HG02840 (cell line): ENCODE results near the gene EFHC2.

Experiments
- ATAC-seq: cut with Tn5 transposase; IDR thresholded peaks from one replicate; pipeline ENCODE4 v1.9.1; 2021; ENCODE audit warnings: mild to moderate bottlenecking, moderate library complexity, moderate number of reproducible peaks; ENCODE audit not compliant: unreplicated experiment, low FRiP score

Gene EFHC2

GRCh38 chrX:44157858-44158257 is 185.6 kb downstream of the EFHC2 start:
- no peak for ATAC-seq

- no peak for ATAC-seq
These were observed 186.2 kb downstream of the EFHC2 start for GRCh38 chrX:44157283-44157682.

- ATAC-seq, result no peak
These were observed 186.7 kb downstream of the EFHC2 start for GRCh38 chrX:44156726-44157125.

- ATAC-seq, result no peak
These were observed 188.3 kb downstream of the EFHC2 start for GRCh38 chrX:44155126-44155525.

GRCh38 chrX:44152852-44153251 is 190.6 kb downstream of the EFHC2 start:
- no peak for ATAC-seq

- ATAC-seq, result no peak
These were observed 196.3 kb downstream of the EFHC2 start for GRCh38 chrX:44147130-44147529.

- no peak for ATAC-seq
These were observed 199.1 kb downstream of the EFHC2 start for GRCh38 chrX:44144177-44144945.

GRCh38 chrX:44143061-44143602 is 200.3 kb downstream of the EFHC2 start:
- no peak for ATAC-seq

GRCh38 chrX:44130189-44130588 is 213.3 kb downstream of the EFHC2 start:
- no peak for ATAC-seq

GRCh38 chrX:44113337-44113736 is 230.1 kb downstream of the EFHC2 start:
- ATAC-seq, result no peak

GRCh38 chrX:44106864-44107263 is 236.6 kb downstream of the EFHC2 start:
- ATAC-seq, result no peak

GRCh38 chrX:44105228-44105913 is 238.1 kb downstream of the EFHC2 start:
- no peak for ATAC-seq

- no peak for ATAC-seq
These were observed 238.8 kb downstream of the EFHC2 start for GRCh38 chrX:44104699-44105098.

- ATAC-seq, result no peak
These were observed 242.2 kb downstream of the EFHC2 start for GRCh38 chrX:44101281-44101680.

- ATAC-seq, result no peak
These were observed 244.1 kb downstream of the EFHC2 start for GRCh38 chrX:44099366-44099765.
